LNCaP clone FGC (cell line): ENCODE measurements around the gene DLL4.
"Not testable (repeated sequence)": the region's sequence is repeated elsewhere in the genome, so short reads cannot be mapped to it uniquely, and the experiment has no call there.

Experiments used
- DNase-seq: peaks from one replicate; pipeline ENCODE4 v3.0.0-alpha.2; 2011; ENCODE audit warnings: low read depth
- H3K4me3 ChIP-seq: 2 replicates; pipeline ENCODE4 v1.5.1; 2011; ENCODE audit warnings: mild to moderate bottlenecking, low read depth, low read length, control low read depth
- TF ChIP-seq, protein P1 (sequence below): IDR thresholded peaks from 2 replicates; pipeline ENCODE4 v1.5.1; 2012; ENCODE audit warnings: mild to moderate bottlenecking; ENCODE audit not compliant: control insufficient read depth, insufficient read depth; ENCODE audit errors: extremely low read depth

The DLL4 gene

DNA sequence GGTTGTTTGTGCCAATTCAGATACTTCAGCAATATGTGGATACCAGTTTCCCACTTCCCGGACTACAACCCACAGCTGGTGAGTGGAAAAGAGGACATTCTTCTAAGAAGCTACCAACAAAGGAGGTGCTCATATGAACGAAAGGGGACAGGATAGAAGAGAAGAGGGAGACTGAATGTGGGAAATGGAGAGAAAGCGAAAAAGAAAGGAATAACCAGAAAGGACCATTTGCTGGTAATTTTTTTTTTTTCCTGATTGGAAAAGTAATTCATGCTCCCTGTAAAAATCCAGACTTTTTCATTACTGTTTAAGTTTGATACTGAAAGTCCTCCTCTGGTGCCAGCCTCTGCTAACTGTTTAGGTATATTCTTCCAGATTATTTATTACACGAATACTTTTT, 22.6 kb downstream of the DLL4 start:
- no peak for DNase-seq
- TF ChIP-seq, protein P1, sequence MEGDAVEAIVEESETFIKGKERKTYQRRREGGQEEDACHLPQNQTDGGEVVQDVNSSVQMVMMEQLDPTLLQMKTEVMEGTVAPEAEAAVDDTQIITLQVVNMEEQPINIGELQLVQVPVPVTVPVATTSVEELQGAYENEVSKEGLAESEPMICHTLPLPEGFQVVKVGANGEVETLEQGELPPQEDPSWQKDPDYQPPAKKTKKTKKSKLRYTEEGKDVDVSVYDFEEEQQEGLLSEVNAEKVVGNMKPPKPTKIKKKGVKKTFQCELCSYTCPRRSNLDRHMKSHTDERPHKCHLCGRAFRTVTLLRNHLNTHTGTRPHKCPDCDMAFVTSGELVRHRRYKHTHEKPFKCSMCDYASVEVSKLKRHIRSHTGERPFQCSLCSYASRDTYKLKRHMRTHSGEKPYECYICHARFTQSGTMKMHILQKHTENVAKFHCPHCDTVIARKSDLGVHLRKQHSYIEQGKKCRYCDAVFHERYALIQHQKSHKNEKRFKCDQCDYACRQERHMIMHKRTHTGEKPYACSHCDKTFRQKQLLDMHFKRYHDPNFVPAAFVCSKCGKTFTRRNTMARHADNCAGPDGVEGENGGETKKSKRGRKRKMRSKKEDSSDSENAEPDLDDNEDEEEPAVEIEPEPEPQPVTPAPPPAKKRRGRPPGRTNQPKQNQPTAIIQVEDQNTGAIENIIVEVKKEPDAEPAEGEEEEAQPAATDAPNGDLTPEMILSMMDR: no peak
- H3K4me3 ChIP-seq: no peak overlapping the region

DNA sequence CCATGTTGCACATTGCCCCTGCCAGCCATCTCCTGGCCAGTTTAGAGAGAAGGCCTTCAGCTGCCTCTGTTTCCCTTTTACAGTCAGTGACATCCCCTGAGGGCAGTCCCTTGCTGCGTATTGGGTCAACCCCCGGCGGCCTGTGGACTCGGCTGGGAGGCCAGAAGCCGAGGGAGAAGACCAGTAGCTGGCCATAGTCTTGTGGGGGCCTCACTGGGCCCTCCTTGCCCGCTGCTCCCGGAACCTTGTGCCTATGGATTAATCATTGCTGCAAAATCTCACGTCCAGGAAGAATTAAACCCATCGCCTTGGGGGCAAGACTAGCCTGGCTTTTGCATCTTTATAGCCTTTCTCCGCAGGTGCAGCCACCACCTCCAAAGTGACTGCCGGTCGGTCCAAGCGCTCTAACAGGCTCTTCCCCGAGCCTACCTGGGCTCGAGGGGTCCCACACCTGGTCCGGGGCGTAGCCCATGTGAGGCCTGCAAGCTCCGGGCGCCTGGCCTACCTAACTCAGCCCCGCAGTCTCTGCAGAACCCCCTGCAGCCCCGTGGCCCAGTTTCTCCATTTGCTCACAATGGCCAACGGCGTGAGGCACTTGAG, 23.3 kb downstream of the DLL4 start:
- TF ChIP-seq, protein P1: no peak
- peak overlapping the region; percentile 82 for H3K4me3 ChIP-seq
- no peak for DNase-seq

DNA sequence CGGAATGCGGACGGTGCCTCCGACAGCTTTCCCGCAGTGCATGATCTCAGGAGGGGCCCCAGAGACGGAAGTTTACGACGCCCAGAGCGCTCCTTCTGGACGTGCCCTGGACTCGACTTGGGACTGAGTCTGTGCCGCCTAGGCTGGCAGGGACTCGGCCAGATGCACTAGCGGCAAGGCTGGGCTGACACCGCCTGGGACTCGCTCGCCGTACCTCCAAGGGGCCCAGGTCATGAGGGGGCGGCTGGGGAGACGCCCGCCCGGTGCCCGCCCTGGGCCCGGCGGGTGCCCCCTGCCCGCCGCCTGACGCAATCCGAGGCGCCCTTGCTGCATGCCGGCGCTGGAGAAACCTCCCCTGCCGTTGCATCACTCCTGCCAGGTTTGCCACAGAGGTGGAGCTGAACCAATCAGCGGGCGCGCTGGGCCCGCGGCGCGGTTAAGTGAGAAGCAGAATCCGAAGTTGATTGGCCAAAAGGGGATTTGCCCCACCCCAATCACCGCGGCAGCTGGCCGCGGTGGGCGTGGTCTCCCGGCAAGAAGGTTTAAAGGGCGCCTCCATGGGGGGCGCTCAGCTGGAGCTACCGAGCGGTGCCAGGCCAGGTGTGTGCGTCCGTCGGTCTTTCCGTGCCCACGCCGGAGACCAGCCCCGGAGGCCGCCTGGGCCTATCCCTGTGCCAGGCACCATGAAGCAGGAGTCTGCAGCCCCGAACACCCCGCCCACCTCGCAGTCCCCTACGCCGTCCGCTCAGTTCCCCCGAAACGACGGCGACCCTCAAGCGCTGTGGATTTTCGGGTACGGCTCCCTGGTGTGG, 24.0 kb downstream of the DLL4 start, which contains the start of gene CHAC1:
Gene CHAC1 (plus strand): TSS at position 571 of the 812 bp plus-strand sequence. CDS start 113 bp downstream, at position 684.
- TF ChIP-seq, protein P1: no peak
- peak within 1 kb of the TSS; percentile 82 for H3K4me3 ChIP-seq
- DNase-seq: peak; percentile 89

DNA sequence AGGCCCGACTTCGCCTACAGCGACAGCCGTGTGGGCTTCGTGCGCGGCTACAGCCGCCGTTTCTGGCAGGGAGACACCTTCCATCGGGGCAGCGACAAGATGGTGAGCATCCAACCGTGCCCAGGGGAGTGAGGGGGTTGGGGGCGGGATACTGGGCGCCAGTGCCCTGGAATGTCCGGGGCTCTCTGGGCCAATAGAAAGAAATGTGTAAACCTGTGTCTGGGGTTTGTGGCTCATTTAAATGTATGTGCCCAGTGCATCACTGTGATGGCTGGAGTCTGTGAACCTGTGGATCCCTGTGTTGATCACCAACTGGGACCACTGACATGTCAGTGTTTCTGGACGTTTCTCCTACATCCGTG, 24.6 kb downstream of the DLL4 start:
- DNase-seq: no peak
- H3K4me3 ChIP-seq: peak overlapping the region; percentile 82

DNA sequence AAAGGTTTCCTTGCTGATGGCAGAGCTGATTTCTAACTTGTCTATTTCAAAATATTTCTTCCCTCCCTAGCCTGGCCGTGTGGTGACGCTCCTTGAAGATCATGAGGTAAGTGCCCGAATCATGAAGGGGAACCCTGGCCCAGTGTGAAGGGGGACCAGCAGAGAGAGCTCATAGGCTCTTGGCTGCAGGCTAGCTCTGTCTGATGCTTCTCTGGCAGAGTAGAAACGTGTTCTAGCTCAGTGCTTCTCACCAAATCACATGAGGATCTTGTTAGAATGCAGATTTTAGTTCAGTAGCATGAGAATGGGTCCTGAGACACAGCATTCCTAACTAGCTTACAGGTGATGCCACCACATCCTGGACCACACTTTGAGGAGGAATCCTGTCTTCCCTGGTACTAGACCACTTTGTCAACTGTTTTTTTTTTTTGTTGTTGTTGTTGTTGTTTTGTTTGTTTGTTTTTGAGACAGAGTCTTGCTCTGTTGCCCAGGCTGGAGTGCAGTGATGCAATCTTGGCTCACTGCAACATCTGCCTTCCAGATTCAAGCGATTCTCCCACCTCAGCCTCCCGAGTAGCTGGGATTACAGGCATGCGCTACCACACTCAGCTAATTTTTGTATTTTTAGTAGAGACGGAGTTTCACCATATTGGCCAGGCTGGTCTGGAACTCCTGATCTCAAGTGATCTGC, 25.2 kb downstream of the DLL4 start:
- DNase-seq: not testable (repeated sequence)
- peak overlapping the region; percentile 82 for H3K4me3 ChIP-seq

More for the DNA sequence above, 24.6 kb downstream of the DLL4 start:
- TF ChIP-seq, protein P1: no peak

DNA sequence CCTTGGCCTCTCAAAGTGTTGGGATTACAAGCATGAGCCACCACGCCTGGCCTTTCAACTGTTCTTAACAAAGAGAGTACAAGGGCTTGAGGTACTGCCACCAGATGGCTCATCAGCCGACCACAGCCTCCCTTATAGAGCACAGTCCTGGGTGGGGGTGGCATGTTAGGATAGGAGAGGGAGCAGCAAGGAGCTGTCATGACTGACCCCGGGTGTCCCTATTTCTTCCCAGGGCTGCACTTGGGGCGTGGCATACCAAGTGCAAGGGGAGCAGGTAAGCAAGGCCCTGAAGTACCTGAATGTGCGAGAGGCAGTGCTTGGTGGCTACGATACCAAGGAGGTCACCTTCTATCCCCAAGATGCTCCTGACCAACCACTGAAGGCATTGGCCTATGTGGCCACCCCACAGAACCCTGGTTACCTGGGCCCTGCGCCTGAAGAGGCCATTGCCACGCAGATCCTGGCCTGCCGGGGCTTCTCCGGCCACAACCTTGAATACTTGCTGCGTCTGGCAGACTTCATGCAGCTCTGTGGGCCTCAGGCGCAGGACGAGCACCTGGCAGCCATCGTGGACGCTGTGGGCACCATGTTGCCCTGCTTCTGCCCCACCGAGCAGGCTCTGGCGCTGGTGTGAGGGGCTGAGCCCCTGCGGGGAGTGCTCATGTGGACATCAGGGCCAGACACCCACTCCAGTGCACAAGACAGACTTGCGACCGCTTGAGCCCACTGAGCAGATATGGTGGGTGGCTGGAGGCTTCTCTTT, 26.2 kb downstream of the DLL4 start:
- H3K4me3 ChIP-seq: no peak overlapping the region
- TF ChIP-seq, protein P1: no peak
- DNase-seq: no peak
